K562 treated with DMSO at 1 percent for 12 hours (cell line): ENCODE data around the gene POLG. TPM values are rescaled to one million over a fixed set of nuclear protein-coding genes. Genes with fewer than 3 reads are reported as not detected.

ENCODE experiments used
- total RNA-seq: library from RNA; unstranded; fragments of 300-600 nt; gene quantifications from 2 replicates; pipeline ENCODE4 v1.2.3, GENCODE V29; 2022; ENCODE audit not compliant: insufficient read depth

The POLG gene
- 40.8 and 96.1 TPM in 2 replicates for total RNA-seq

DNA sequence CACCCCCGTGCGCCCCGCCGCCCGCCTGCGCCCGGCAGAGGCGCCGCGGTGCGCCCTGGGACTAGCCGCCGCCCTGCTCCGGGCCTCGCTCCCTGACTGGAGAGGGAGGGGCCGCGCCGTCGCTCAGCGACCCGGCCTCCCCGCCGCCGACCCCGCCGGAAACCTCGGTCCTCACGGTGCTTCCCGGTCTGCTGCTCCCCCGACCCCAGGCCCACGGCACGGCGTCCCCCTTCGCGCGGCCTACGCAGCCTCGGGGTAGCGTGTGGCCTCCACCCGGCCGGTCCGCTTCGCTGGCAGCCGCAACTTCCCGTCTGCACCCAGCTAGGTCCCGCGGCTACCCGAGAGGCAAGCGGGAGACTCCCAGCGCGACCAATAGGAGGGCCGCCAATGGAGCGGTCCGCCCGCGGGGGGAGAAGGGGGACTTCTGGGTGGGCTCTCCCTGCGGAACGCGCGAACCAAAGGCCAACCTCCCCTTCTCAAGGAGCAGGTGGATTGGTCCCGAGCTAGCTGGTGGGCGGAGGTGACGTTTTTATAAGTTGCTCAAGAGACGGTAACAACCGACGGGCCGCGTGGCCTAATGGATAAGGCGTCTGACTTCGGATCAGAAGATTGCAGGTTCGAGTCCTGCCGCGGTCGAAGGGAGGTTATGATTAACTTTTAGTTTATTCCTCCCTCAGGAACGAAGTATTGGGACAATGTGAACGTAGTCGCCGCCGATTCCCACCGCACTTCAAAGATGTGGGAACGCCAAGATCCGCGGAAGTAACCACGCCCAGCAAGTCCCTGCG, at the start of gene POLG:
Gene POLG (minus strand): TSS at position 315 of the 788 bp plus-strand sequence. CDS start 1,070 bp downstream, outside the sequence.

Other genes with a start within 250 kb of the POLG start
- 5.4 and 28.9 TPM in 2 replicates for gene ABHD2, start 246.4 kb downstream of the POLG start, total RNA-seq
- gene RLBP1, start 113.2 kb downstream of the POLG start, total RNA-seq, result not detected in 2 replicates
- gene FANCI, start 90.8 kb downstream of the POLG start, total RNA-seq, result 48.2 and 135 TPM in 2 replicates
- gene RHCG, start 161.8 kb upstream of the POLG start, total RNA-seq, result not detected in 2 replicates
- gene TICRR, start 240.6 kb upstream of the POLG start, total RNA-seq, result 6.4 and 15.1 TPM in 2 replicates